Chondrocyte (in vitro differentiated cells): Measurements from ENCODE around the gene ARFIP1. TPM values are rescaled to one million over a fixed set of nuclear protein-coding genes. Genes with fewer than 3 reads are reported as not detected.

ENCODE experiments used
- DNase-seq: peaks from one replicate; pipeline ENCODE4 v3.0.0; 2021; ENCODE audit warnings: mixed read lengths, low spot score
- H3K27ac Mint-ChIP-seq: one replicate; pipeline ENCODE4 v1.8.0; 2021; ENCODE audit warnings: mild to moderate bottlenecking, moderate library complexity, mixed read lengths; ENCODE audit not compliant: unreplicated experiment
- H3K27me3 Mint-ChIP-seq: 2 replicates; pipeline ENCODE4 v1.8.0; 2021; ENCODE audit warnings: low read depth, mixed read lengths
- H3K36me3 Mint-ChIP-seq: 2 replicates; pipeline ENCODE4 v1.8.0; 2021; ENCODE audit warnings: low read depth, mixed read lengths
- H3K4me1 Mint-ChIP-seq: 2 replicates; pipeline ENCODE4 v1.8.0; 2021; ENCODE audit warnings: low read depth, mild to moderate bottlenecking, mixed read lengths
- H3K4me3 Mint-ChIP-seq: one replicate; pipeline ENCODE4 v1.8.0; 2021; ENCODE audit warnings: mild to moderate bottlenecking, moderate library complexity, mixed read lengths; ENCODE audit not compliant: unreplicated experiment
- H3K9me3 Mint-ChIP-seq: 2 replicates; pipeline ENCODE4 v1.8.0; 2021; ENCODE audit warnings: low read depth, mixed read lengths
- CTCF ChIP-seq: fragments of 200-600 bp; sonication (generic); IDR thresholded peaks from 2 replicates; pipeline ENCODE4 v1.5.0; 2021; ENCODE audit warnings: antibody characterized with exemption, mild to moderate bottlenecking, moderate library complexity
- total RNA-seq: library from RNA; stranded (reverse); gene quantifications from 3 replicates; pipeline ENCODE4 v1.2.1, GENCODE V29; 2021

ARFIP1 gene
- total RNA-seq, 1 donor from 2014 or later, result 25.9 TPM

GRCh38 chr4:152901205-152901604 lies 121.5 kb downstream of the ARFIP1 start:
- H3K9me3 Mint-ChIP-seq, result no peaks in the 10 kb centered on the region
- H3K4me1 Mint-ChIP-seq, result peaks cover 15% of the 10 kb centered on the region
- no peak for TF ChIP-seq CTCF
- no peaks in the 10 kb centered on the region for H3K27me3 Mint-ChIP-seq
- peaks cover 4% of the 10 kb centered on the region for H3K36me3 Mint-ChIP-seq
- H3K27ac Mint-ChIP-seq, result no peak overlapping the region
- no peak for DNase-seq
- H3K4me3 Mint-ChIP-seq, result no peak overlapping the region

- Mint-ChIP-seq H3K4me1 (peaks cover 9% of the 10 kb centered on the region), H3K27ac (no peak overlapping the region), H3K9me3 (no peaks in the 10 kb centered on the region), H3K27me3 (no peaks in the 10 kb centered on the region), H3K4me3 (no peak overlapping the region), H3K36me3 (peaks cover 3% of the 10 kb centered on the region)
- no peak for DNase-seq
- no peak for TF ChIP-seq CTCF
These were observed 123.9 kb downstream of the ARFIP1 start for GRCh38 chr4:152903658-152904057.

- TF ChIP-seq CTCF, result no peak
- Mint-ChIP-seq H3K27me3 (no peaks in the 10 kb centered on the region), H3K4me3 (no peak overlapping the region), H3K36me3 (peaks cover 7% of the 10 kb centered on the region), H3K27ac (no peak overlapping the region), H3K9me3 (no peaks in the 10 kb centered on the region), H3K4me1 (peaks cover 4% of the 10 kb centered on the region)
- DNase-seq, result no peak
These were observed 130.1 kb downstream of the ARFIP1 start for GRCh38 chr4:152909901-152910300.

- TF ChIP-seq CTCF, result peak; percentile 53
- peaks cover 7% of the 10 kb centered on the region for H3K36me3 Mint-ChIP-seq
- peaks cover 4% of the 10 kb centered on the region for H3K4me1 Mint-ChIP-seq
- no peaks in the 10 kb centered on the region for H3K27me3 Mint-ChIP-seq
- DNase-seq, result no peak
- no peak overlapping the region for H3K27ac Mint-ChIP-seq
- no peak overlapping the region for H3K4me3 Mint-ChIP-seq
- no peaks in the 10 kb centered on the region for H3K9me3 Mint-ChIP-seq
These were observed 130.8 kb downstream of the ARFIP1 start for GRCh38 chr4:152910521-152910920.

GRCh38 chr4:152917543-152918395 lies 138.0 kb downstream of the ARFIP1 start:
- Mint-ChIP-seq H3K27me3 (no peaks in the 10 kb centered on the region), H3K9me3 (peaks cover 19% of the 10 kb centered on the region), H3K4me3 (no peak overlapping the region), H3K27ac (peak overlapping the region; percentile 54), H3K4me1 (no peaks in the 10 kb centered on the region), H3K36me3 (peaks cover 16% of the 10 kb centered on the region)
- DNase-seq, result no peak
- TF ChIP-seq CTCF, result no peak
